ENCODE measurements around the gene NGEF.

DNA sequence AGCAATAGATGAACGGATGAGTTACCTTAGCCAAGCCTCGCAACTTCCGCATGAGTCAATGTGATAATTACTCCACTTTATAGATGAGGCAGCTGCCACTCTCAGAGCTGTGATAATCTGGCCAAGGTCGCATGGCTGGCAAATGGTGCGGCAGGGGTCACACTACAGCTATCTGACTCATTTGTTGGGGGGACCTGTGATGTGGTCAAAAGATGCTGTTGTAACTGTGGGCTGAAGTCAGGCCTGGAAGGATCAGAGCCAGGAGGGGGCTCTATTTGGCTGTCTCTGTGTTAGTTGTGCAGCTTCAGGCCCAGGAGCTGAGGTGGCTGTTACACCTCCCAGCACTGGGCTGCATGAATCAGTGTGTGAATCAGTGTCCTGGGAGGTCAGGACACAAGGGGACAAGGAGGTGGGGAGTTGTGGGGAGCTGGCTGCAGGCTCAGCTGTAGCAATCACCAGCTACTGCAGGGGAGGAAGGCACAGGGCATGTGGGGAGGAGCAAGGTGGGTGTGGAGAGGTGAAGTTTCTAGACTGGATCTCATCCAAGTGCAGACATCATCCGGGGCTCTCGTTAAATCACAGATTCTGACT is 33.1 kb downstream of the NGEF start:
- TF ChIP-seq, protein P1, sequence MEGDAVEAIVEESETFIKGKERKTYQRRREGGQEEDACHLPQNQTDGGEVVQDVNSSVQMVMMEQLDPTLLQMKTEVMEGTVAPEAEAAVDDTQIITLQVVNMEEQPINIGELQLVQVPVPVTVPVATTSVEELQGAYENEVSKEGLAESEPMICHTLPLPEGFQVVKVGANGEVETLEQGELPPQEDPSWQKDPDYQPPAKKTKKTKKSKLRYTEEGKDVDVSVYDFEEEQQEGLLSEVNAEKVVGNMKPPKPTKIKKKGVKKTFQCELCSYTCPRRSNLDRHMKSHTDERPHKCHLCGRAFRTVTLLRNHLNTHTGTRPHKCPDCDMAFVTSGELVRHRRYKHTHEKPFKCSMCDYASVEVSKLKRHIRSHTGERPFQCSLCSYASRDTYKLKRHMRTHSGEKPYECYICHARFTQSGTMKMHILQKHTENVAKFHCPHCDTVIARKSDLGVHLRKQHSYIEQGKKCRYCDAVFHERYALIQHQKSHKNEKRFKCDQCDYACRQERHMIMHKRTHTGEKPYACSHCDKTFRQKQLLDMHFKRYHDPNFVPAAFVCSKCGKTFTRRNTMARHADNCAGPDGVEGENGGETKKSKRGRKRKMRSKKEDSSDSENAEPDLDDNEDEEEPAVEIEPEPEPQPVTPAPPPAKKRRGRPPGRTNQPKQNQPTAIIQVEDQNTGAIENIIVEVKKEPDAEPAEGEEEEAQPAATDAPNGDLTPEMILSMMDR (IDR thresholded peaks at IDR 0.05), result no peak
- TF ChIP-seq POLR2A (IDR thresholded peaks at IDR 0.05), result no peak
